Lower leg skin (tissue), 4 donors: ENCODE results near the gene ADA. TPM values are rescaled to one million over a fixed set of nuclear protein-coding genes. Genes with fewer than 3 reads are reported as not detected.

Source experiments
- DNase-seq, 2 donors: peaks; one replicate each; pipeline ENCODE4 v3.0.0-alpha.2; 2019; ENCODE audit warnings: low spot score in 2 of 2
- H3K4me3 ChIP-seq: fragments of 200-600 bp; sonication (generic); 2 replicates; pipeline ENCODE4 v1.5.1; 2017; ENCODE audit warnings: mild to moderate bottlenecking, low read depth; ENCODE audit not compliant: poor library complexity, severe bottlenecking
- CTCF ChIP-seq, 3 donors: fragments of 450-650 bp; IDR thresholded peaks; one replicate each; pipeline ENCODE4 v1.5.1; 2016; ENCODE audit warnings: antibody characterized with exemption in 3 of 3, mild to moderate bottlenecking in 3 of 3, moderate library complexity in 2 of 3
- POLR2A ChIP-seq, 2 donors: fragments of 450-650 bp; IDR thresholded peaks; one replicate each; pipeline ENCODE4 v1.6.1; 2016 to 2017; ENCODE audit warnings: antibody characterized with exemption in 2 of 2, mild to moderate bottlenecking in 1 of 2, moderate library complexity in 1 of 2
- WGBS, 2 donors: methylation state at CpG; one replicate each; pipeline ENCODE4 v1.1.5; 2018; 5-methylcytosine and 5-hydroxymethylcytosine counted together
- intact Hi-C: fragments of 100-400 bp; cut with DNase I; formaldehyde crosslinking; loops from one replicate; pipeline ENCODE4 v1.15.0; 2023; ENCODE audit warnings: low total_unique reads
- total RNA-seq, 4 donors: library from RNA; depleted of rRNA; stranded (reverse); fragments of >200 nt; gene quantifications; one replicate each; pipeline ENCODE4 v1.1.0, GENCODE V29; 2016

ADA gene
- total RNA-seq, 4 donors from 2014 or later: 4.3 to 14.8 (median 6.5) TPM

- intact Hi-C loops: no loop called here
Observed at GRCh38 chr20:44695295-44695673, 43.8 kb upstream of the ADA start.

GRCh38 chr20:44694159-44694558 is 42.7 kb upstream of the ADA start:
- 74 to 83% methylated on average over 4 of the region's 4 CpGs for WGBS, 2 donors

More at GRCh38 chr20:44695295-44695673, 43.8 kb upstream of the ADA start:
- 39 to 51% methylated on average over 2 of the region's 2 CpGs for WGBS, 2 donors
- H3K4me3 ChIP-seq: no peak overlapping the region
- DNase-seq: no peak
- TF ChIP-seq CTCF (IDR thresholded peaks at IDR 0.05) (no peak), POLR2A (IDR thresholded peaks at IDR 0.05) (no peak)

GRCh38 chr20:44693627-44694026 is 42.1 kb upstream of the ADA start:
- TF ChIP-seq POLR2A (IDR thresholded peaks at IDR 0.05) (no peak), CTCF (IDR thresholded peaks at IDR 0.05) (no peak)
- no peak for DNase-seq
- no peak overlapping the region for H3K4me3 ChIP-seq
- intact Hi-C loops: no loop called here

More at GRCh38 chr20:44694159-44694558, 42.7 kb upstream of the ADA start:
- no peak overlapping the region for H3K4me3 ChIP-seq
- DNase-seq: no peak
- TF ChIP-seq POLR2A (IDR thresholded peaks at IDR 0.05): no peak
- TF ChIP-seq CTCF (IDR thresholded peaks at IDR 0.05): no peak
- intact Hi-C loops: no loop called here

- 36 to 39% methylated on average over 7 of the region's 7 CpGs for WGBS, 2 donors
- intact Hi-C loops: no loop called here
Observed at GRCh38 chr20:44692932-44693480, 41.5 kb upstream of the ADA start.

GRCh38 chr20:44691424-44692423 is 40.2 kb upstream of the ADA start:
- 39 to 46% methylated on average over 7 of the region's 7 CpGs for WGBS, 2 donors
- DNase-seq: peak; percentile 76 to 93
- TF ChIP-seq POLR2A (IDR thresholded peaks at IDR 0.05): no peak
- TF ChIP-seq CTCF (IDR thresholded peaks at IDR 0.05): no peak
- intact Hi-C loops: no loop called here
- H3K4me3 ChIP-seq: no peak overlapping the region

More at GRCh38 chr20:44692932-44693480, 41.5 kb upstream of the ADA start:
- H3K4me3 ChIP-seq: no peak overlapping the region
- peak; percentile 85 to 95 for DNase-seq
- TF ChIP-seq CTCF (IDR thresholded peaks at IDR 0.05) (peak in 1 of 3 donors; percentile 19), POLR2A (IDR thresholded peaks at IDR 0.05) (no peak)
